ENCODE data around the gene ZBTB32.

Gene ZBTB32

DNA sequence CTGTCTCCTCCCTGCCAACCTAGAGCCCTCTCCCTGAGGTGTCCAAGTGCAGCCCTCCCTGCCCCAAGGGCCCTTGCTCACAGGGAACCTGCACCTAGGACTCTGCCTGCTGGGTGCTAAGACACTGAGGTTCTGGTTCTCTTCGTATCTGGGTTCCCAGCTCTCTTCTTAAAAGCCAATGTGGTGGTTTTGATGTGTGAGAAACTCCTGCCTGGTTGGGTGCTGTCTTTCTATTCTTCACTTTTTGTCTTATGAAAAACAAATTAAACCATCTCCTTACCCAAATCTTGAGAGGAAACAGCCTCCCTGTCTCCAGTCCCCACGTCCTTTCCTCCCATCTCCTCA lies 9.1 kb downstream of the ZBTB32 start:
- H3K4me1 Mint-ChIP-seq, result peaks cover 49% of the 10 kb centered on the region
- ATAC-seq (no peak), DNase-seq (no peak)
- peaks cover 4% of the 10 kb centered on the region for H3K9me3 Mint-ChIP-seq
- no peaks in the 10 kb centered on the region for H3K27me3 Mint-ChIP-seq
- H3K27ac Mint-ChIP-seq, result peak overlapping the region; percentile 100
- H3K36me3 Mint-ChIP-seq (ENCODE audit: low read depth), result peaks cover 43% of the 10 kb centered on the region
- peak overlapping the region; percentile 98 for H3K4me3 Mint-ChIP-seq

DNA sequence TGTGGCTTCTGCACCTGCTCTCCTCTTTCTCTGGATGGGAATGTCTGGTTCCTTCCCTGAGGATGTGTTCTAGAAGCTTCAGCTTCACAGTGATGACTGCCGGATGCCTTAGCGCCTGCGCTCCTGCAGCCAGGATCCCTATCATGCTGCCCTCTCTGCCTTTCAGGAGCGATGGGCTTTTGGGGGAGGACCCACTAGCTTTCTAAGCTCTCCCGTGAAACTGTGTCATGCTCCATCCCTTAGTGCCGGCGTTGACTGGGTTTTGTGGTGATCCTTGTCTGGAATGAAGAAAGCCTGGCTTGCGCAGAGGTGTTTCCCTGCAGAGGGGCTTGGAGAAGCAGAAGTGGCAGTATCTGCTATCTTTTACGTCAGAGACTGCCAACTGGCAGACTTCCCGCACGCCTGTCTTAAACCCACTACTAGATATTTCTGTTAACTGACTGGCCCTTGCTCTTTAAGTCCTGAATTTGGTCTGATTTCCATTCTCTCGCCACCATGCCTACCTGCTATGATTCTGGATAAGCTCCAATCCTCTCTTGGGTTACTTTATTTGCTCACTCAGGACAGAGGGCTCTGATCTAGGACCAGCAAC lies 9.6 kb downstream of the ZBTB32 start:
- no peak for ATAC-seq
- peak overlapping the region; percentile 98 for H3K4me3 Mint-ChIP-seq
- no peaks in the 10 kb centered on the region for H3K27me3 Mint-ChIP-seq
- H3K9me3 Mint-ChIP-seq, result peaks cover 4% of the 10 kb centered on the region
- H3K4me1 Mint-ChIP-seq, result peaks cover 50% of the 10 kb centered on the region
- peaks cover 47% of the 10 kb centered on the region for H3K36me3 Mint-ChIP-seq (ENCODE audit: low read depth)
- no peak for DNase-seq
- peak overlapping the region; percentile 100 for H3K27ac Mint-ChIP-seq

DNA sequence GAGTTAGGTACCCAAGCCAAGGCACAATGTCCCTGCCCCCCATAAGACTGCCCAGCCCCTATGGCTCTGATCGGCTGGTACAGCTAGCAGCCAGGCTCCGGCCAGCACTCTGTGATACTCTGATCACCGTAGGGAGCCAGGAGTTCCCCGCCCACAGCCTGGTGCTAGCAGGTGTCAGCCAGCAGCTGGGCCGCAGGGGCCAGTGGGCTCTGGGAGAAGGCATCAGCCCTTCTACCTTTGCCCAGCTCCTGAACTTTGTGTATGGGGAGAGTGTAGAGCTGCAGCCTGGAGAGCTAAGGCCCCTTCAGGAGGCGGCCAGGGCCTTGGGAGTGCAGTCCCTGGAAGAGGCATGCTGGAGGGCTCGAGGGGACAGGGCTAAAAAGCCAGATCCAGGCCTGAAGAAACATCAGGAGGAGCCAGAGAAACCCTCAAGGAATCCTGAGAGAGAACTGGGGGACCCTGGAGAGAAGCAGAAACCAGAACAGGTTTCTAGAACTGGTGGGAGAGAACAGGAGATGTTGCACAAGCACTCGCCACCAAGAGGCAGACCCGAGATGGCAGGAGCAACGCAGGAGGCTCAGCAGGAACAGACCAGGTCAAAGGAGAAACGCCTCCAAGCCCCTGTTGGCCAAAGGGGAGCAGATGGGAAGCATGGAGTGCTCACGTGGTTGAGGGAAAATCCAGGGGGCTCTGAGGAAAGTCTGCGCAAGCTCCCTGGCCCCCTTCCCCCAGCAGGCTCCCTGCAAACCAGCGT lies 10.4 kb downstream of the ZBTB32 start:
- peaks cover 4% of the 10 kb centered on the region for H3K9me3 Mint-ChIP-seq
- peak overlapping the region; percentile 98 for H3K4me3 Mint-ChIP-seq
- peaks cover 50% of the 10 kb centered on the region for H3K4me1 Mint-ChIP-seq
- no peak for ATAC-seq
- DNase-seq, result peak; percentile 47
- H3K27ac Mint-ChIP-seq, result peak overlapping the region; percentile 100
- peaks cover 52% of the 10 kb centered on the region for H3K36me3 Mint-ChIP-seq (ENCODE audit: low read depth)
- no peaks in the 10 kb centered on the region for H3K27me3 Mint-ChIP-seq

DNA sequence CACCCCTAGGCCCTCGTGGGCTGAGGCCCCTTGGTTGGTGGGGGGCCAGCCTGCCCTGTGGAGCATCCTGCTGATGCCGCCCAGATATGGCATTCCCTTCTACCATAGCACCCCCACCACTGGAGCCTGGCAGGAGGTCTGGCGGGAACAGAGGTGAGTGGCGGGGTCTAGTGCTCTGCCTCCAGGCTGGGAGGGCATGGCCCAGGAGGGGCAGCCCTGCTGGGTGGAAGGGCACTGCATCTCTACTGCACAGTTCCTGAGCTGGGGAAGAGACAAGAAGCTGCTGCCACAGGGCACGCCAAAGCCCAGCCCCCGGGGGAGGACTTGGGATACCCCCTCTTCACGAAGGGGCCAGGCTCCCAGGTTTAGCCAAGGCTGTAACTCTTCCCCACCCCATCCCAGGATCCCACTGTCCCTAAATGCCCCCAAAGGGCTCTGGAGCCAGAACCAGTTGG lies 11.0 kb downstream of the ZBTB32 start:
- peaks cover 4% of the 10 kb centered on the region for H3K9me3 Mint-ChIP-seq
- DNase-seq, result peak; percentile 22
- no peaks in the 10 kb centered on the region for H3K27me3 Mint-ChIP-seq
- peak overlapping the region; percentile 98 for H3K4me3 Mint-ChIP-seq
- peak overlapping the region; percentile 100 for H3K27ac Mint-ChIP-seq
- H3K4me1 Mint-ChIP-seq, result peaks cover 50% of the 10 kb centered on the region
- peaks cover 55% of the 10 kb centered on the region for H3K36me3 Mint-ChIP-seq (ENCODE audit: low read depth)
- no peak for ATAC-seq

DNA sequence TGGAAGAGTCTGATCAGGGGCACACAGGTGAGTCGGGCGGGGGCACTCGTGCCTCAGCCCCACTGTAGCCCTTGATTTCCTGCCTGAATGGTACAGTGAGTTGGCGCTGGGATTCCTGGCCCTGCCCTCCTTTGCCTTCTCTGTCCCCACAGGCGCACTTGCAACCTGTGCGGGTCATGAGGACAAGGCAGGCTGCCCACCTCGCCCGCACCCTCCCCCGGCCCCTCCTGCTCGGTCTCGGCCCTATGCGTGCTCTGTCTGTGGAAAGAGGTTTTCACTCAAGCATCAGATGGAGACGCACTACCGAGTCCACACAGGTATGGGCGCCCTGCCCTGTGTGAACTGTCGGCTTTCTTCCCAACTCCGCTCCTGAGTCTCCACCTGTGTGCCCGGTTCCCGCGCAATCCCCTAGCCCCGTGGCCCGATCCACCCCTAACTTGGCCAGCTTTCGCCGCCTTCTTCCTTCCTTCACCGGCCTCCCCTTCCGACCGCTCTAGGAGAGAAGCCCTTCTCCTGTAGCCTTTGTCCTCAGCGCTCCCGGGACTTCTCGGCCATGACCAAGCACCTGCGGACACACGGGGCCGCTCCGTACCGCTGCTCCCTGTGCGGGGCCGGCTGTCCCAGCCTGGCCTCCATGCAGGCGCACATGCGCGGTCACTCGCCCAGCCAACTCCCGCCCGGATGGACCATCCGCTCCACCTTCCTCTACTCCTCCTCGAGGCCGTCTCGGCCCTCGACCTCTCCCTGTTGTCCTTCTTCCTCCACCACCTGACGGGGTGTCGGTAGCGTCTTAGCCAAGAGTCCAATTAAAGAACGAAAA lies 11.8 kb downstream of the ZBTB32 start:
- H3K9me3 Mint-ChIP-seq, result peaks cover 4% of the 10 kb centered on the region
- H3K4me1 Mint-ChIP-seq, result peaks cover 42% of the 10 kb centered on the region
- peaks cover 55% of the 10 kb centered on the region for H3K36me3 Mint-ChIP-seq (ENCODE audit: low read depth)
- ATAC-seq (no peak), DNase-seq (peak; percentile 42)
- H3K27ac Mint-ChIP-seq, result peak overlapping the region; percentile 100
- peak overlapping the region; percentile 98 for H3K4me3 Mint-ChIP-seq
- no peaks in the 10 kb centered on the region for H3K27me3 Mint-ChIP-seq

DNA sequence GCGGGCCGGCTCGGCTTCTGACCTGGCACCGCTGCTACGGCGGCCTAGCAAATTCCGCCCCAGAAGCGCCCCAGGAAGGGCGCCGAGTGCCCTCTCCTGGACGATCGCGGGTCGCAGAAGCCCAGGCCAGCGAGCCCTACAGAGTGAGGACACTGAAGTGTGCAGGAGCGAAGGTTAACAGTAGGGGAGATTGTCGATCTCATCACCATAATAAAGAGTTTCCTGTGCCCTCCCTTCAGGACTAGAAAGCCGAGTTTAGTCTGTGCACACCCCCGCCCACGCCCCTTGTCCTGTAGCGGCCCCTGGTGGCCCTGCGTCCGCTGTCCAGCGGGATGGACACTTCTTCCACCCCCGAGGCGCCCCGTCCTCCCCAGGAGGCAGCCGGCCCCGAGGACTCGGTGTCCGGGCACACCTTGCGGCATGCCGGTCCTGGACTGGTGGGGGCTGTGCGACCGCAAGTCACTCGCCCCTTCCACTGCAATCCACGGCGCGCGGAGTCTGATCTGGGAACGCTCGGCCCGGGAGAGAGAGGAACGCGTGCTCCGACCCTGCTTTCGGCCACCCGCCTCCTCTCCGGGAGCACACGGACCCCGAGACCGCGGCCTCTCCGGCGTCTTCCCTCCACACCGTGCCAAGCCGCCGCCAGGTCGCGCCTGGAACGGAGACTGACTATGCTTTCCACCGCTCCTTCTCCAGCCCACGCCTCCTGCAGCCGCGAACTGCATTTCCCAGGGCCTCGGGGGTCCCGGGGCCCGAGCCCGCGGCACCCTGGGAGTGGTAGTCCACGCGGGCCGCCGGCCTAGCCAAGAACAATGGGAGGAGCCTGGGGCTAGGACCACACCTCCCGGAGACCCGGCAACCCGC lies 12.7 kb downstream of the ZBTB32 start:
- H3K4me1 Mint-ChIP-seq, result peaks cover 36% of the 10 kb centered on the region
- DNase-seq (peak; percentile 88), ATAC-seq (peak; percentile 61)
- peaks cover 56% of the 10 kb centered on the region for H3K36me3 Mint-ChIP-seq (ENCODE audit: low read depth)
- no peaks in the 10 kb centered on the region for H3K9me3 Mint-ChIP-seq
- peak overlapping the region; percentile 100 for H3K27ac Mint-ChIP-seq
- H3K27me3 Mint-ChIP-seq, result no peaks in the 10 kb centered on the region
- peak overlapping the region; percentile 98 for H3K4me3 Mint-ChIP-seq

DNA sequence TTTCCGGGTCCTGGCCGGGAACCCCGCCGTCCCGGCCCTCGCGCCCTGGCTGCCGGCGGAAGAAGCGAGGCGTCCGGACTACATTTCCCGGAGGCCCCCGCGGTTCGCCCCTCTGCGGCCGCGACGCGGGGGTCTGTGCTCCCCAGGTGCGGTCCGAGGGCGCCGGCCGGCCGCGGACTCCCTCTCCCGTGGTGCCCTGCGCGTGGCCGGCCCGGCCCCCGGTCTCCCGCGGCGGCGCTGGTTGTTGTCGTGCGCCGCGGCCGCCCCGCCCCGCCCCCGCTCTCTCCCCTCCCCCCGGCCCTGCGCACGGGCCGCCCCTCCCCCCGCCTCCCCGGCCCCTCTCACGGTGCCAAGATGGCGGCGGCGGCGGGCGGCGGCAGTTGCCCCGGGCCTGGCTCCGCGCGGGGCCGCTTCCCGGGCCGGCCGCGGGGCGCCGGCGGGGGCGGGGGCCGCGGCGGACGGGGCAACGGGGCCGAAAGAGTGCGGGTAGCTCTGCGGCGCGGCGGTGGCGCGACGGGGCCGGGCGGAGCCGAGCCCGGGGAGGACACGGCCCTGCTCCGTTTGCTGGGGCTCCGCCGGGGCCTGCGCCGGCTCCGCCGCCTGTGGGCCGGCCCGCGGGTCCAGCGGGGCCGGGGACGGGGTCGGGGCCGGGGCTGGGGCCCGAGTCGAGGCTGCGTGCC lies 13.4 kb downstream of the ZBTB32 start, which contains the start of gene KMT2B:
TSS of gene KMT2B (plus strand) at position 339 of the 680 bp plus-strand sequence. CDS start at position 355, 16 bp downstream.
- peaks cover 62% of the 10 kb centered on the region for H3K36me3 Mint-ChIP-seq (ENCODE audit: low read depth)

DNA sequence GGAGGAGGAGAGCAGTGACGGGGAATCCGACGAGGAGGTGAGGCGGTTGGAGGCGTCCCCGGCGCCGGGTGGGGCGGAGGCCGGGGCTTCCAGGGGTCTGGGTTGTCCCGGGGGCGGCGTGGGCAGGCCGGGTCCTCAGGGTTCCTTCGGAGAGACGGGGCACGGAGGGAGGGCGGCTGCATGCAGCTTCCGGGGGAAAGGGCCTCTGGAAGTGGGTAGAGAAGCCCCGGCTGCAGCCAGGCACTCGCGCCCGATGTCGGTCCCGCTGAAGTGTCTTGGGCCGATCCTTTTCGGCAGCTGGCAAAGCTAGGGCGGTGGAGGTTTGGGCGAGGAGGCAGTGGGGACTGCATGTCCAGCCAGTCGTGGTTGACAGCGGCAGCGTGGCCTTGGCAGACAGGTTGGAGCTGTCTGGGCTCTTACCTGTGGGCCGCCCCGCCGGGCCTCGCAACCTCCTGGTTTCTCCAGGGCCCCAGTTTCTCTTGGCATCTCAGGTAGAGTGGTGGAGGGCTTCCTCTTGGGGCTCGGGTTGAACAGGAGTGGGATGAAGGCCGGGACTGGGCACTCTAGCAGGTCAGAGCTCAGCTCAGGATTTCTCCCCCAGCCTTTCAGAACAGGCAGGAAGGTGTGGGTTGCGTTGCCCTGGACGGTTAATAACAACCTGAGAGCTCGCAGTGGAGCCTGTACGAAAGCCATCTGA lies 14.1 kb downstream of the ZBTB32 start:
- peak; percentile 73 for DNase-seq
- H3K4me3 Mint-ChIP-seq, result peak overlapping the region; percentile 87
- peak; percentile 3 for ATAC-seq
- H3K27me3 Mint-ChIP-seq, result no peaks in the 10 kb centered on the region
- peak overlapping the region; percentile 92 for H3K27ac Mint-ChIP-seq
- no peaks in the 10 kb centered on the region for H3K9me3 Mint-ChIP-seq
- peaks cover 28% of the 10 kb centered on the region for H3K4me1 Mint-ChIP-seq
- H3K36me3 Mint-ChIP-seq (ENCODE audit: low read depth), result peaks cover 64% of the 10 kb centered on the region

More for the DNA sequence above, 13.4 kb downstream of the ZBTB32 start, which contains the start of gene KMT2B:
- Mint-ChIP-seq H3K4me3 (peak within 1 kb of the TSS; percentile 98), H3K27me3 (no peaks in the 10 kb centered on the region), H3K9me3 (no peaks in the 10 kb centered on the region), H3K4me1 (peaks cover 30% of the 10 kb centered on the region), H3K27ac (peak within 1 kb of the TSS; percentile 100)
- peak; percentile 94 for DNase-seq
- peak; percentile 47 for ATAC-seq

DNA sequence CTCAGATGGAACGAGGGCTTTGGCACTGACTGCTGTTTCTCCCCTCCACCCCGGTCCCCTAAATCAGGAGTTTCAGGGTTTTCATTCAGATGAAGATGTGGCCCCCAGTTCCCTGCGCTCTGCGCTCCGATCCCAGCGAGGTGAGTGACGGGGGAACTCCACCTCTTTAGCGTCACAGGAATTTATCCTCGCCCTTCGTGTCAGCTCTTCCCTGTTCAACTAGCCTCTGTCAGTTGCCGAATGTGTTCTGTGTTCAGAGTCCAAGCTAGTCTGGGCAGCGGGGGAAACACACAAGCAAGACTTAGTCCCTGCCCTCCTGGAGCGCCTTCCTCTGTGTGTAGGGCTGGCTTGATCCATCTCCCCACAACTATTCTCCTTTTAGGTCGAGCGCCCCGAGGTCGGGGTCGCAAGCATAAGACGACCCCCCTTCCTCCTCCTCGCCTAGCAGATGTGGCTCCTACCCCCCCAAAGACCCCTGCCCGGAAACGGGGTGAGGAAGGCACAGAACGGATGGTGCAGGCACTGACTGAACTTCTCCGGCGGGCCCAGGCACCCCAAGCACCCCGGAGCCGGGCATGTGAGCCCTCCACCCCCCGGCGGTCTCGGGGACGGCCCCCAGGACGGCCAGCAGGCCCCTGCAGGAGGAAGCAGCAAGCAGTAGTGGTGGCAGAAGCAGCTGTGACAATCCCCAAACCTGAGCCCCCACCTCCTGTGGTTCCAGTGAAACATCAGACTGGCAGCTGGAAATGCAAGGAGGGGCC lies 15.2 kb downstream of the ZBTB32 start:
- peaks cover 58% of the 10 kb centered on the region for H3K36me3 Mint-ChIP-seq (ENCODE audit: low read depth)
- H3K9me3 Mint-ChIP-seq, result no peaks in the 10 kb centered on the region
- DNase-seq (no peak), ATAC-seq (no peak)
- peak overlapping the region; percentile 87 for H3K4me3 Mint-ChIP-seq
- H3K4me1 Mint-ChIP-seq, result peaks cover 28% of the 10 kb centered on the region
- H3K27ac Mint-ChIP-seq, result peak overlapping the region; percentile 92
- no peaks in the 10 kb centered on the region for H3K27me3 Mint-ChIP-seq

DNA sequence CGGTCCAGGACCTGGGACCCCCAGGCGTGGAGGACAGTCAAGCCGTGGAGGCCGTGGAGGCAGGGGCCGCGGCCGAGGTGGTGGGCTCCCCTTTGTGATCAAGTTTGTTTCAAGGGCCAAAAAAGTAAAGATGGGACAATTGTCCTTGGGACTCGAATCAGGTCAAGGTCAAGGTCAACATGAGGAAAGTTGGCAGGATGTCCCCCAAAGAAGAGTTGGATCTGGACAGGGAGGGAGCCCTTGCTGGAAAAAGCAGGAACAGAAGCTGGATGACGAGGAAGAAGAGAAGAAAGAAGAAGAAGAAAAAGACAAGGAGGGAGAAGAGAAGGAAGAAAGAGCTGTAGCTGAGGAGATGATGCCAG lies 15.8 kb downstream of the ZBTB32 start:
- no peak for ATAC-seq
- peak overlapping the region; percentile 70 for H3K27ac Mint-ChIP-seq
- peaks cover 28% of the 10 kb centered on the region for H3K4me1 Mint-ChIP-seq
- no peaks in the 10 kb centered on the region for H3K27me3 Mint-ChIP-seq
- H3K9me3 Mint-ChIP-seq, result no peaks in the 10 kb centered on the region
- peaks cover 55% of the 10 kb centered on the region for H3K36me3 Mint-ChIP-seq (ENCODE audit: low read depth)
- peak overlapping the region; percentile 37 for H3K4me3 Mint-ChIP-seq
- DNase-seq, result no peak

DNA sequence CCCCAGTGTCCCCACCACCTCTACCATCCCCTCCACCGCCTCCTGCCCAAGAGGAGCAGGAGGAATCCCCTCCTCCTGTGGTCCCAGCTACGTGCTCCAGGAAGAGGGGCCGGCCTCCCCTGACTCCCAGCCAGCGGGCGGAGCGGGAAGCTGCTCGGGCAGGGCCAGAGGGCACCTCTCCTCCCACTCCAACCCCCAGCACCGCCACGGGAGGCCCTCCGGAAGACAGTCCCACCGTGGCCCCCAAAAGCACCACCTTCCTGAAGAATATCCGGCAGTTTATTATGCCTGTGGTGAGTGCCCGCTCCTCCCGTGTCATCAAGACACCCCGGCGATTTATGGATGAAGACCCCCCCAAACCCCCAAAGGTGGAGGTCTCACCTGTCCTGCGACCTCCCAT lies 16.3 kb downstream of the ZBTB32 start:
- H3K27ac Mint-ChIP-seq, result peak overlapping the region; percentile 60
- no peak for DNase-seq
- peaks cover 55% of the 10 kb centered on the region for H3K36me3 Mint-ChIP-seq (ENCODE audit: low read depth)

DNA sequence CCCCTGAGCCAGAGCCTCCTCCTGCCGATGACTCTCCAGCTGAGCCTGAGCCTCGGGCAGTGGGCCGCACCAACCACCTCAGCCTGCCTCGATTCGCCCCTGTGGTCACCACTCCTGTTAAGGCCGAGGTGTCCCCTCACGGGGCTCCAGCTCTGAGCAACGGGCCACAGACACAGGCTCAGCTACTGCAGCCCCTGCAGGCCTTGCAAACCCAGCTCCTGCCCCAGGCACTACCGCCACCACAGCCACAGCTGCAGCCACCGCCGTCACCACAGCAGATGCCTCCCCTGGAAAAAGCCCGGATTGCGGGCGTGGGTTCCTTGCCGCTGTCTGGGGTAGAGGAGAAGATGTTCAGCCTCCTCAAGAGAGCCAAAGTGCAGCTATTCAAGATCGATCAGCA lies 17.0 kb downstream of the ZBTB32 start:
- ATAC-seq (no peak), DNase-seq (no peak)
- no peak overlapping the region for H3K27ac Mint-ChIP-seq
- H3K27me3 Mint-ChIP-seq, result no peaks in the 10 kb centered on the region
- peaks cover 24% of the 10 kb centered on the region for H3K4me1 Mint-ChIP-seq
- no peaks in the 10 kb centered on the region for H3K9me3 Mint-ChIP-seq
- peaks cover 51% of the 10 kb centered on the region for H3K36me3 Mint-ChIP-seq (ENCODE audit: low read depth)
- H3K4me3 Mint-ChIP-seq, result peak overlapping the region; percentile 14

More for the DNA sequence above, 16.3 kb downstream of the ZBTB32 start:
- H3K4me3 Mint-ChIP-seq, result no peak overlapping the region
- no peaks in the 10 kb centered on the region for H3K27me3 Mint-ChIP-seq
- peaks cover 28% of the 10 kb centered on the region for H3K4me1 Mint-ChIP-seq
- no peak for ATAC-seq
- H3K9me3 Mint-ChIP-seq, result no peaks in the 10 kb centered on the region

Data from activated naive CD8-positive, alpha-beta T cell treated with anti-CD3 and anti-CD28 coated beads, Interleukin-2, amount 50 U/mL, for 24 hours (primary cell).